ENCODE results near the gene RCSD1. TPM values are rescaled to one million over a fixed set of nuclear protein-coding genes. Genes with fewer than 3 reads are reported as not detected.

Gene RCSD1
- polyA plus RNA-seq, 4 donors, result 12.6 to 14.8 (median 13.1) TPM

DNA sequence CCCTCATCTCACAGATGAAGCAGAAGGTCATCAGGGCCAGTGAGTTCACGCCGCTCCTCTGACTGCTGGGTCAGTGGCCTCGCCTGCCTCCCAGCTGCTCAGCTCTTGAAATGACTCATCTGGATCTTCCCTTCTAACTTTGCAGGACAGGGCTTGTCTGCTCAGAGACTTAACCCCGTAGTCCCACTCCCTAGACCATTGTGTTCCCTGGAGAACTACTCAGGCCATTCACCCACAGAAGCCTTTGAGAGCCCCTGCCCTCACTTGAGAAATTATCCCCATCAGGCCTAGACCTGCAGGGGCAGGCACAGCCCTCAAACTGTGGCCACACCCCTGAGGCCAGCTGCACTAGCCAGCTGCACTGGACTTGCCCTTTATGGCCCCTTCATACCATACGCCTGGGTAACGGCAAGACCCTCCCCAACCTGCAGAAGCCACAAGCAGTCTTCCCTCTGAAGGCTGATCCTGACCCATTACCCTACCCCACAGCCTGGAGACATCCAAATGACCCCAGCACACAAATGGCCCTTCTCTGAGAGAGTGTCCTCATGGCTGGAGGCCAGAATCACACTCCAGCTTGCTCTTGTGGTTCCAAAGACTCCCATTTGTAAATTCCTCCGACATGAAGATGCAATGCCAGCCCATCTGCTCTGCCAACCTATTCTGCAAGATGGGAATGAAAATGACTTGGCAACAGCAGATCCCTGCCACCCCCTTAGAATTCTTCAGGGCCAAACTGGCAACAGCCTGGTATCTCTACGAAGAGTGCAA, 33.2 kb downstream of the RCSD1 start:
- no peak for DNase-seq (ENCODE audit: low read depth in 4 of 4, low spot score in 2 of 4)

DNA sequence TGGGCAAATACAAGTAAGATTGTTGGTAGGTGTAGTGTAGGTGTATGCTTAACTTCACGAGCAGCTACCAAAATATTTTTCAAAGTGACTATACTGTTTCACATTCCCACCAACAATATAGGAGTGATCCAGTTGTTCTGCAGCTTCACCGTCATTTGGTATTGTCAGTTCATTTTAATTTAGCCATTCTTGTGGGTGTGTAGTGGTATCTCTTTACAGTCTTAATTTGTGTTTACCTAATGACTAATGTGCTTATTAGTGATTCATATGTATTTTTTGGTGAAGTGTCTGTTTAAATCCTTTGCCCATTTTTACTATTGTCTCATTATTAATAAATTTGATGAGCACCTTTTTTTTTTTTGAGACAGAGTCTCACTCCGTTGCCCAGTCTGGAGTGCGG, 35.4 kb downstream of the RCSD1 start:
- no peak for DNase-seq (ENCODE audit: low read depth in 4 of 4, low spot score in 2 of 4)

DNA sequence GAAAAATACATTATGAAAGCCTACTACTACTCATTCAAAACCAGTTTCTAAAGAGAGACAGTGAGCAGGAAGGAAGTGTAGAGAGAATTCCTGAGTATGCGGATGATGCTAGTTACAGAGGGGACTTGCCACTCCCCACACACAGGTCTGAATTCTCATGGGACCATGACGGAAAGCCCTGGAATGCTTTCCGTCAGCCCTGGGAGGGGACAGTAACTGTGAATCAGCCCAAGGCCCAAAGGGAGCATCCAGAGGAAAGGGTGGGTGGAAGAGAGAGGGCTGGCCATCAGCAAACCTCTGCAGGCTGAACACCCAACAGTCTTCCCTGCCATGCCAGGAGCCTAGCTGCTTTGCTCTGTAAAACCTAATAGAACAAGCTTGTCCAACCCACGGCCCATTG, 36.4 kb downstream of the RCSD1 start:
- no peak for DNase-seq (ENCODE audit: low read depth in 4 of 4, low spot score in 2 of 4)

DNA sequence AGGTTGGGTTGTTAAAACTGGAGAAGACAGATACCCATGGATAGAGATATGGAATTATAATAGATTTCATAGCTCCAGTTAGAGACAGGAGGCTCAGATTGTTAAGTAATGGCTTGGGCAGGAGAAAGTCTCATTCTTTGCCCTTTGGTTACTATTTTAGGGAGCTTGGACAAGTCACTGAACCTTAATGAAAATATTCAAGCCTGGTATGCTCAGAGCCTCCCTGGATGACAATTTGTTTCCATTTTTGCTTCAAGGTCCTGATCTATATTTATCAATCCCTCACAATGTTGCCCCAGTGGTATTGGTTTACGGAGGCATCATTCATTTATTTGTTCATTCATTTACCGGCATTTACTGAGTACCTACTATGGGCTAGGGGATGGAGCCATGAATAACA, 37.5 kb downstream of the RCSD1 start:
- no peak for DNase-seq (ENCODE audit: low read depth in 4 of 4, low spot score in 2 of 4)

GRCh38 chr1:167668108-167668507, 38.1 kb downstream of the RCSD1 start:
- DNase-seq (ENCODE audit: low read depth in 4 of 4, low spot score in 2 of 4), result no peak

GRCh38 chr1:167669209-167670124, 39.4 kb downstream of the RCSD1 start:
- no peak for DNase-seq (ENCODE audit: low read depth in 4 of 4, low spot score in 2 of 4)

- DNase-seq (ENCODE audit: low read depth in 4 of 4, low spot score in 2 of 4), result no peak
Observed at GRCh38 chr1:167670563-167670962, 40.5 kb downstream of the RCSD1 start.

DNA sequence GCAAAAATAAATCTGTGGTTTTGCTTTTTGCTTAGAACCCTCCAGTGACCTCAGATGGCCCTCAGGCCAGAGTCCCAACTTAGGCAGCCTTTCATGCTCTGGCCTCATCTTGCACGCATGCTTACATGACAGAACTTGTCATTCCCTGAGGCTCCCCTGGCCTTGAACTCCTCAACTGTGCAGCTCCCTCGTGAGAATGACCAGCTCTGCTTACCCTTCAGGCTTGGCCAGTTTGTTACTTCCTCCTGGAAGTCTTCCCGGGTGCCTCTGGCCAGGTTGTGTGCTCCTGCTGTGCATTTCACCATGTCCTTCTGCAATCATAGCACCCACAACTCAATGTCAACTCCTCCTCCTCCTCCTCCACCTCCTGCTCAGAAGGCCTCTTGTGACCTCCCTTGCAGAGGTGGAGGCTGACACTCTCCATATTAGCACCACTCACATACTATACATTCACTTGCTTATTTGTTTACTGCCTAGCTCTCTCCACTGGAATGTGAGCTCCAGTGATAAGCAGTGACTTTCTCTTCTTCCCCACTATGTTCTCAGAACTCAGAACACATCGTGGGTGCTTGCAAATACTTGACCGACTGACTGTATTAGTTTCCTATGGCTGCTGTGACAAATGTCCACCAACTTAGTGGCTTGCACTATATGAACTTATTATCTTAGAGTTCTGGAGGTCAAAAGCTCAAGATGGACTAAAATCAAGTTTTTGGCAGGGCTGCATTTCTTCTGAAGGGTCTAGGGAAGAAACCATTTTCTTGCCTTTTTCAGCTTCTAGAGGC, 41.9 kb downstream of the RCSD1 start:
- no peak for DNase-seq (ENCODE audit: low read depth in 4 of 4, low spot score in 2 of 4)

DNA sequence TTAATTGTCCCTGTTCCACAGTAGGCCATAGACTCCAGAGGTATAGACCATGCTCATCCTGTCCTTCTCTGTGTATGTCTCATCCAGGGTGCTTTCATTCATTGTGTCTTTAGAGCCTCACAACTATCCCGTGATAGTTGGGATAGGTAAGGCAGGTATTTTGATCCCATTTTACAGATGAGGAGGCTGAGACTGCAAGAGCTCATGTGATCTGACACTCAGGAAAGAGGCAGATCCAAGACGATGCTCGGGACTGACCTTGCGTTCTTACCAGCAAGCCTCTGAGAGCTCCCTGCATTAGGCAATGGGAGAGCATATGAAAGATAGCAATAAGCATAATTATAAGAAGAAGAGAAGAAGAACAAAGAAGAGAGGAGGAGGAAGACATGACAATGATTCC, 42.8 kb downstream of the RCSD1 start:
- no peak for DNase-seq (ENCODE audit: low read depth in 4 of 4, low spot score in 2 of 4)

DNA sequence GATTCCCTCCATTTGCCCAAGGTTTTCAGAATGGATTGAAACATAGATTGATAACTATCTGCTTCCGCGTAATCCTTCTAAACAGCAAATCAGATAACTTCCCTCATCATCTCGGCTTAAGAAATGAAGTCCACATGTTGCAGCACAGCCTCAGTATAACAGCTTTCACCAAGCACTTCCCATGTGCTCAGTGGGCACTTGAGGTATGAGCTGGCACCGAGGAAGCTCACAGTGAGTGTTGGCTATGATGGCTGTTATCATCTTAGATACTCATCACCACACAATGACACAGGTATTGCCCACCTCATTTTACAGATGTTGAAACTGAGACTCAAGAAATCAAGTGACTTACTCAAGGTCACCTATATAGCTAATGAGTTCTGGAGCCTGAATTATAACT, 43.2 kb downstream of the RCSD1 start:
- DNase-seq (ENCODE audit: low read depth in 4 of 4, low spot score in 2 of 4), result no peak

- no peak for DNase-seq (ENCODE audit: low read depth in 4 of 4, low spot score in 2 of 4)
Observed at GRCh38 chr1:167674156-167674555, 44.1 kb downstream of the RCSD1 start.

- no peak for DNase-seq (ENCODE audit: low read depth in 4 of 4, low spot score in 2 of 4)
Observed at GRCh38 chr1:167675440-167675839, 45.4 kb downstream of the RCSD1 start.

GRCh38 chr1:167676205-167676915, 46.3 kb downstream of the RCSD1 start:
- DNase-seq (ENCODE audit: low read depth in 4 of 4, low spot score in 2 of 4), result no peak

DNA sequence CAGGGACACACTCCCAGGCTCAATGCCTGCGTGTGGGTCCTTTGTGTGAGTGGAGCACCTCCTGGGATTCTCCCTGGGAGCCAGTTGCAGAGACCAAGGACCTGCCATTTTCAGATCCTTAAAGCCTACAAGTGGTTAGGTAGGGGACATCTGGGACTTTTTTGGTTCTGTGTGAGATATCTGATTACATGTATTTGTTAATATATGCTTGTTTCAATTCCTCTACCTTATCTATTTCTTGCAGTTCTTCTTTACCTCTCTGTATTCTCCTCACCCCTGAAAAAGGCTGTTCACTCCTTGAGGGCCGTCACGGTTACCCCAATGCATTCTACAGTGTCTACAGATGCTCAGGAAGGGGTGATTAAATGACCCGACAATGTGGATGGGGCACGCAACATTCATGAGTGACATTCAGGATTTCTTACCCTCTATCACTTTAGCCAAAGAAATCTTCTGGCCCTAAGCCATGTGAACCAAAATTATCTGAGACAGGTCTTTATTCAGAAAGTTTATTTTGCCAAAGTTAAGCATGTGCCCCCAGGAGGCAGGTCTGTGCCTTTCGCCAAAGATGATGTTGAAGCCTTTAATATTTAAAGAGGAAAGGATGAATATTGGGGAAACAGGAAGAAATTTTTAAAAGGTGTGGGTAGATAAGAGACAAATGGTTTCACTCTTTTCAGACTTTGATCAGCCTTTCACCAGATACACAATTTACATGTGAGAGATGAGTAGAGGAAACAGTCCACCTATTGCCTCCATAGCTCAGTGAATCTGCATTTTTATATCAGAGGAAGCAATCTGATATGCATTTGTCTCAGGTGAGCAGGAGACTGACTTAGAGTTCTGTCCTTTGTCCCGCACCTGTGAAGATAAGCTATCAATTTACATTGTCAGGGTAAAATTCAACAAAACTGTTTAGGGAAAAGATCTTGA, 47.1 kb downstream of the RCSD1 start:
- DNase-seq (ENCODE audit: low read depth in 4 of 4, low spot score in 2 of 4), result no peak

DNA sequence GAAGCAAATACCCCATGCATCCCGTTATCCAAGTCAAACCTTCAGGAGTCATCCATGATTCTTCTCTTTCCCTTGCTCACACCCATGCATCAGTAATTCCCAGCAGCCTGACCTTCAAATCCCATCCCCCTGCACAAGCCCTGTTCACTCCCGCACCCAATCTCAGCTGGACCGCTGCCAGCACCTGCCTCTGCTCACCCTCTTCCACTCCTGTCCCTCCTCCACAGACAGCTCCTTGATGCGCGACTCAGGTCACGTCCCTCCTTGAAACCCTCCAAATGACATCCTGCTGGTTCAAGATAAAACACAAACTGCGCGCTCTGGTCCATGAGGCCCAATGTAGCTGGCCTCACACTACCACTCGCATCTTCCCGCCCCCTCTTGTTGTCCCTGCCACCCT, 48.4 kb downstream of the RCSD1 start:
- DNase-seq (ENCODE audit: low read depth in 4 of 4, low spot score in 2 of 4), result no peak

DNA sequence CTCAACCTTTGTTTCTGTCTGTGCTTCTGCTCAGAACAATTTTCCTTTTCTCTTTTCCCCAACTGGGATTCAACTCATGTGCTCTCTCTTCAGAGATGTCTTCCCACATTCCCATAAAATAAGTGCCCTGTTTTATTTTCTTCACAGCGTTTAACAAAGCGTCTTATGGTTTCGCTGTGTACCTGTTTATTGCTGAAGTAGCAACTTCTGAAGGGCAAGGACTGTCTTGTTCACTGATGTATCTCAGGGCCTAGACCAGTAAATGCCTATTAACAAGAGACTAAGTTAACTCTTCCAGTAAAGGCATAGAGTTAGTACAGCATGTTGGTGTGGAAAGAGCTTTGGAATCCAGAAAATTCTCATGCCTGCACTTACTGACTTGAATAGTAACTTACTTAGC, 48.8 kb downstream of the RCSD1 start:
- no peak for DNase-seq (ENCODE audit: low read depth in 4 of 4, low spot score in 2 of 4)

DNA sequence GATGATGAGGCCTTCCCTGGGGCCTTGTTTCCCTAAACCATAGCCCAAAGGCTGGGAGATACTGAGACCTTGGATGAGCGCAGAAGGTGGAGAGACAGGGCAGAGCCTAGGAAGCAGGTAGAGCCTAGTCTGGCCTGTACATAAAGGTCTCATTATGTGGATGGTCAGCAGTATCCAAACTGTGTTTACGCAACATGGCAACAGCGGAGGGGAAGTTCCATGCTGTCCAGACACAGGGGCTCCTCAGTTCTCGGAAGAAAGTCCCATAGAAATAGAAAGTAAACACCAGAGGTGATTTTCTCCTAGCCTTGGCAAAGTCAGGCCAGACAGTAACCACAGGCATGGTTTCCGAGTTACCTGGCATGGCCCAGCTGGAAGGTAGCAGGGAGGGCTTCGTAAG, 49.7 kb downstream of the RCSD1 start:
- no peak for DNase-seq (ENCODE audit: low read depth in 4 of 4, low spot score in 2 of 4)

GRCh38 chr1:167681024-167681423, 51.0 kb downstream of the RCSD1 start:
- DNase-seq (ENCODE audit: low read depth in 4 of 4, low spot score in 2 of 4), result no peak

GRCh38 chr1:167681451-167682098, 51.5 kb downstream of the RCSD1 start:
- no peak for DNase-seq (ENCODE audit: low read depth in 4 of 4, low spot score in 2 of 4)
